Epithelial cell of esophagus (primary cell): Measurements from ENCODE around the gene CBFA2T3.

Source experiments
- DNase-seq: peaks from one replicate; pipeline ENCODE4 v3.0.0; 2010; ENCODE audit warnings: low read depth
- H3K4me3 ChIP-seq: 2 replicates; pipeline ENCODE4 v1.5.1; 2011; ENCODE audit warnings: mild to moderate bottlenecking, low read length, control low read depth
- CTCF ChIP-seq: IDR thresholded peaks from 2 replicates; pipeline ENCODE4 v1.5.1; 2011; ENCODE audit warnings: low read depth, mild to moderate bottlenecking, low read length, control low read depth, inconsistent platforms; ENCODE audit not compliant: insufficient read depth; ENCODE audit errors: missing control alignments

The CBFA2T3 gene

GRCh38 chr16:88843256-88843655 is 133.8 kb downstream of the CBFA2T3 start:
- TF ChIP-seq CTCF: no peak
- no peak overlapping the region for H3K4me3 ChIP-seq
- no peak for DNase-seq

- H3K4me3 ChIP-seq: no peak overlapping the region
- DNase-seq: no peak
- TF ChIP-seq CTCF: no peak
These were observed 134.2 kb downstream of the CBFA2T3 start for GRCh38 chr16:88842806-88843205.

GRCh38 chr16:88842308-88842756 is 134.7 kb downstream of the CBFA2T3 start:
- DNase-seq: no peak
- H3K4me3 ChIP-seq: no peak overlapping the region
- no peak for TF ChIP-seq CTCF

- no peak for TF ChIP-seq CTCF
These were observed 135.3 kb downstream of the CBFA2T3 start for GRCh38 chr16:88841521-88842307.

GRCh38 chr16:88840600-88841215 is 136.3 kb downstream of the CBFA2T3 start:
- no peak for TF ChIP-seq CTCF
- no peak for DNase-seq
- no peak overlapping the region for H3K4me3 ChIP-seq

More at GRCh38 chr16:88841521-88842307, 135.3 kb downstream of the CBFA2T3 start:
- no peak for DNase-seq
- no peak overlapping the region for H3K4me3 ChIP-seq

- H3K4me3 ChIP-seq: no peak overlapping the region
- no peak for DNase-seq
- TF ChIP-seq CTCF: no peak
These were observed 137.0 kb downstream of the CBFA2T3 start for GRCh38 chr16:88839745-88840599.
